Activated CD4-positive, alpha-beta T cell treated with anti-CD3 and anti-CD28 coated beads, Interleukin-2, amount 50 U/mL, for 24 hours (primary cell): ENCODE data around the gene TGFB1I1.
"Not testable (repeated sequence)": the region's sequence is repeated elsewhere in the genome, so short reads cannot be mapped to it uniquely, and the experiment has no call there.

ENCODE experiments used
- DNase-seq, 2 donors: peaks; one replicate each; pipeline ENCODE4 v3.0.0-alpha.2; 2020; ENCODE audit warnings: low read depth in 1 of 2, low spot score in 1 of 2

Gene TGFB1I1

DNA sequence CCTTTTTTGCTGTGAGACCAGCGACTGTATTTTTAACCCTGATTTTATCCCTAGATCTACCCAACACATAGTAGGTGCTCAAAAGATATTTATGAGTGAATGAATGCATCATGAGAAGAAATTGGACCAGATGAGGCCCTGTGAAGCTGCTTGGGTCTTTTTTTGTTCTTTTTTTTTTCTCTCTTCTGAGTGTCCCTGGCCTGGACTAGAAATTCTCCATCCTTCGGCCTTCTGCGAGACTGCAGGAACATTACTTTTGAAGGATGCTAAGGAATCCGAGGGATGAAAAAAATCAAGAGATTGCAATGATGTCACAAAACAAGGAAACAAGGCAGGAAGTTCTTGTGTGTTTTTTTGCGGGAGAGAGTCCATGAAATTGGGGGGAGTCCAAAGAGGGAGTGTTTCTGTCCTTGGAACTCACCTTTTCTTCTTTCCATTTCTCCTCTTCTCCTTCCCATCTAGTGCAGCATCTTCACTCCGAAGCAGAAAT lies 36.8 kb downstream of the TGFB1I1 start:
- no peak for DNase-seq

DNA sequence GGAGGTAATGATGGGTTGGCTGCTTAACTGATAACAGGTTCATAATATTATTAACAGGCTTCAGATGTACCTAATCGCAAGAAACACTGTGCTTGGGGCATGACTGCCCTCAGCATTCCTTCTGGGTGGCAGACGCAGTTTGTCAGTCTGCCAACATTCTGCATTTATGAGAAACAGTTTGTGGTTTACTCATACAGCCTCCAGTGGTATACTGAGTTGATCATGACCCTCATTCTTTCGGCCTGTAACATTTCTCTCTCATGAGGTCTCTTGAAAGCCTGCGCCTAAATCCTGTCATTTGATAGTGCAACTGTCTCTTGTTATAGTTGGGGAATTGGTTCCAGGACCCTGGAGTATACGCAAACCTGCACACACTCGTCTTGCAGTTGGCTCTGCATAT lies 41.2 kb downstream of the TGFB1I1 start:
- DNase-seq, result no peak

DNA sequence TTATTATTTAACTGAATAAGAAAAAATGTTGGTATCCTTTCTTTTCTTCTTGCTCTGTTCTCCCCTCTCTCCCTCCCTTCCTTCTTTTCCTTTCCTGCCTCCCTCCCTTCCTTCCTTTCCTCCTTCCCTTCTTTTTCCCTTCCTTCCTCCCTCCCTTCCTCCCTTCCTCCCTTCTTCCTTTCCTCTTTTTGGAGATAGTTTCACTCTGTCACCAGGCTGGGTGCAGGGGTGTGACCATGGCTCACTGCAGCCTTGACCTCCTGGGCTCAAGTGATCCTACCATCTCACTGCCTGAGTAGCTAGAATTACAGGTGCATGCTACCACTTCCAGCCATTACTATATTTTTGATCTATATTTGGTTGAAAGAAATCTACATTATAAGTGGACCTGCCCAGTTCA lies 41.9 kb downstream of the TGFB1I1 start:
- DNase-seq, result no peak

DNA sequence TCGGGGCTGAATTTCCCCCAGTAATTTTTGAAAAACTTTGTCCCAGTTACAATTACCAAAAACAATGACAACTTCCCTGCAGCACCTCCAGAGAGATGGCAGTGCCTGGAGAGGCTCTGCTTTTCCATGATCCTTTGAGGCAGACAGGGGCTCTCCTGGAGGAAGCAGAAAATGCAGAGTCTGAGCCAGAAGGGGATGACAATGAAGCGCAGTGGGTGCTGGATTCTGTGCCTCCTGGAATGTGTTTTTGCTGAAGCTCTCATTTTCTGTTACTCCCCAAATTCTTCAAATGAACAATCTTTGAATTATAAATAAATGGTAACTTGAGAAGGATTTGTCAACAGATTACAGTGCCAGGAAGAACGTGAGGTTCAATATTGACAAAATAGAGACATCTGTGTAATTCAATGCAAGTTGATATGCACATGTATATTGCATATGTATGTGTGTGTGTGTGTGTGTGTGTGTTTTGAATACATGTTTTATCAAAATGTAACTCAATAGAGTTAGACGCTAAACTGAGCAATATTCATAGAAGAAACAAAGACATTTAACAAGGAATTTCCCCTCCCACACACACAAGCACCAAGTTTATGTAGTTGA lies 45.9 kb downstream of the TGFB1I1 start:
- no peak for DNase-seq

DNA sequence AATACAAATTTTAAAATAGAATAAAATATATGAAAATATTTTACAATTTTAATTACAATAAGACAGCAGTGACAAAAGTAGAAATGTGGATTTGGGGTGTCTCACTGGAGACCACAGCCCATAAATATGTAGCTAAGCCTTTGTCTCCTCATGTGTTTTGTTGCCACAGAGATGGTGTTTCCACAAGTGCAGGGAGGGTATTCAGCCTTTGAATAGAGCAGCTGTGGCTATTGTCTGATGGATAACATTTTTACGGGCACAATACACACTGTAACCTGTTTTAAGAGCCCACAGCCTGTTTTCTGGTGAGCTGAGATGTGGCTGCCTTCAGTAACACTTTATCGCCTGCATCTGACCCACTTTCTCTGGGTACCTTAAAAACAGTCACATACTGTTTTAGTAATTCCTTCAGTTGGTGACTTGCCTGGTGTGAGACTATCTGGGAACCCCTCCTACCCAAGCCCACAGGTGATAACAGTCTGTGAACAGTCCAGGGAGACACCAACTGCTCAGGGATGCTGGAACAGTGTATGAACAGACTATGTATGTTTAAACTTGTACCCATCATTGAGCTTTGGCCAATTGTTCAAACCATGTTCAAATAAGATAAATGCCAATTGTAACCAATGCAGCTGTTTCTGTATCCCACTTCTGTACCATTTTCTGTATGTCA lies 47.9 kb downstream of the TGFB1I1 start:
- no peak for DNase-seq

DNA sequence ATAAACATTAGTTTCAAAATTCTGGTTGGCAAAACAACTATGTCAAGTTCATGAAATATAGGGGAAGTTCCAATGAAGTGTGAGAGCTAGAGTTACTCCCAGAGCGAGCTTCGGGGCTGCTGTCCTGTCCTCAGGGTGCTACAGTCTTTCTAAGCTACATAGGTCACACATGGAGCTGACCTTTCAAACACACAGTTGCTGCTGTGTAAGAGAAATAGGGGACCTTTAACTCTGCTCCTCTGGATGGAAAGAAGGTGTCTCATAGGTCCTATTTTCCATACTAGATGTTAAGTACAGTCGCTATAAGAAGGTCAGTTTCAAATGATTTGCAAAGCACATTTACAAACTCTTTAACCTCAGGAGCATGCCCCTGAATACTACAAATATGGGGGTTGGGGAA lies 49.4 kb downstream of the TGFB1I1 start:
- no peak for DNase-seq

DNA sequence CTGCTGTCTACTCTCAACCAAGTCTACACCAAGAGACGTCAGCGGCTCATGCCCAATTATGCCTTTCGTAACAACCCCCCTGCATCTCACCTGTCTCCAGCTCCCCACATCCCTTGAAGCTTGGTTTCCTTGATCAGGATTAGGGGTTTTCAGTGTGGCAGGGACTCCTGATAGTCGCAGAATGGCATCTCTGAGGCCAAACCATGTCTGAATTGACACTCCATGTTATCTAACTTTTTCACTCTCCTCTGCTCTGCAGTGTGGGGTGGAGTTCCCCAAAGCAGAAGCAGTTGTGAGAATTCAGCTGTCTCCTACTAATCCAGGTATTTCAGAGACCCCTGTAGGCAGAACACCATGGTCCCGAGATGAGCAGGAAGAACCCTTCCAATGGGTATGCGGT lies 50.1 kb downstream of the TGFB1I1 start:
- DNase-seq, result no peak

DNA sequence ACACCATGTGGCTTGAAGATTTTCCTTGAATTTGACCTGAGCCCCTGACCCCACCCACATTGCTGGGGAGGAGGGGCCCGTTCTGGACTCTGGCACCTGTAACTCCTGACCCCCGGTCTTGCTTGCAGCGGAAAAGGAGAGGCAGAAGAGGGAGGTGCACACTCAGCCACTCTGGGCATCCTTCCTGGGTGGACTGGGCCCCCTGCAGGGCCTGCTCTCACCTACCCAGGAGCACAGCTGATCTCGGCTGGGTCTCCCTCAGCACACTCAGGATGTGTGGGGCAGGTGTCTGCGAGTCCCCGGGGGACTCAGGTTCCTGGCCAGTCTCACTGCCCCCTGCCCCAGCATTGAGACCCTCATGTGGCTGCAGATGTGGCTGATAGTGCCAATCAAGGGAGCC lies 51.8 kb downstream of the TGFB1I1 start:
- DNase-seq, result not testable (repeated sequence)

DNA sequence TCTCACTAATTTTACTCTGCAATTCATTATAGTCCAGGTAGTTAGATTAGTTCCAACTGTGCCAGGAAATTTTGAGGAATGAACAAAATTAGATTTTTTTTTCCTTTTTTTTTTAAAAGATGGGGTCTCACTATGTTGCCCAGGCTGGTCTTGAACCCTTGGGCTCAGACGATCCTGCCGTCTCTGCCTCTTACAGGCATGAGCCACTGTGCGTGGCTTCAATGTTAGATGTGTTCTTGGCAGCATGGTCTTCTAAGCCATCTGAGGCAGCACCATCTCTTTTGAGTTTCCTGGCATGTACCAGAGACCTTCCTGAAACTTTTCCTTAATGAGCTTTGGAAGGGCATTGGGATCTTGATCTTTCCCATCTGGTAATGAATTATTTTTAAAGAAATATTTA lies 53.2 kb downstream of the TGFB1I1 start:
- DNase-seq, result no peak
